Activated CD4-positive, alpha-beta T cell treated with anti-CD3 and anti-CD28 coated beads, Interleukin-2, Interleukin-4, amounts not matched to agents 100 ng/mL and 50 ng/mL, durations not matched to agents 16 hours and 8 hours (primary cell): Measurements from ENCODE around the gene PHF2.

ENCODE experiments used
- DNase-seq: peaks from one replicate; pipeline ENCODE4 v3.0.0-alpha.2; 2020; ENCODE audit warnings: low spot score

PHF2 gene

DNA sequence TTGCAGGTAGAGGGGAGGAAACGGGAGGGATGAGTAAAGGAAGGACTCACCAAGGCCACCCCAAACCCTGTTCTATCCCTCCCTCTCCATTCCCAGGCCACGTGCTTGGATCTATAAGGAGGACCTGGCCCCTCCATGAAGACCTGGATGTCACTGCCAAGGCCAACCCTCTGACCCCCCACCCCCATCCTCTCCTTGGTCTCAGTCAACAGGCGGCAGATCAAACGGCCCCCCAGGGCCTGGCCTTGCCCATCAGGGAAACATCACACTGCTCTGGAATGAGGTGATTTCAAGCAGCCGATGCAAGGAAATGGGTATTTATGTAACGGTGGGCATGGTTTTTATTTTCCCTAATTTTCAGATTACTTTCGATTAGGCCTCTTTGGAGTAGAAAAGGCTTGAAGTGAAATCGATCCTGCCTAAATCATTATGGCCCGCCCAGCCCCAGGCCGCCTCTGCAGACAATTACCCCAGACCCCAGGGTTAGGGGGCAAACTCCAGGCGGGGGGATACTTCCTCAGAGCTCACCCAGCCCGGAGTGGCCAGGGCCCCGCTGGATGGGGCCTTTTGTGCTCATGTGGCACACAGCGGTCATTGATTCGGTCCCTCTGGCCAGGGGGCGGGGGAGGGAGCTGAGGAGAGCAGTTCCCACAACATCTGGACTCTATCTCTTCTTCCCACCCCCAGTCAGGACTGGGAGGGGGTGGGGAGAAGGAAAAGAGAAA lies 125.3 kb downstream of the PHF2 start:
- DNase-seq = no peak

GRCh38 chr9:93702261-93702660 lies 125.9 kb downstream of the PHF2 start:
- no peak for DNase-seq

DNA sequence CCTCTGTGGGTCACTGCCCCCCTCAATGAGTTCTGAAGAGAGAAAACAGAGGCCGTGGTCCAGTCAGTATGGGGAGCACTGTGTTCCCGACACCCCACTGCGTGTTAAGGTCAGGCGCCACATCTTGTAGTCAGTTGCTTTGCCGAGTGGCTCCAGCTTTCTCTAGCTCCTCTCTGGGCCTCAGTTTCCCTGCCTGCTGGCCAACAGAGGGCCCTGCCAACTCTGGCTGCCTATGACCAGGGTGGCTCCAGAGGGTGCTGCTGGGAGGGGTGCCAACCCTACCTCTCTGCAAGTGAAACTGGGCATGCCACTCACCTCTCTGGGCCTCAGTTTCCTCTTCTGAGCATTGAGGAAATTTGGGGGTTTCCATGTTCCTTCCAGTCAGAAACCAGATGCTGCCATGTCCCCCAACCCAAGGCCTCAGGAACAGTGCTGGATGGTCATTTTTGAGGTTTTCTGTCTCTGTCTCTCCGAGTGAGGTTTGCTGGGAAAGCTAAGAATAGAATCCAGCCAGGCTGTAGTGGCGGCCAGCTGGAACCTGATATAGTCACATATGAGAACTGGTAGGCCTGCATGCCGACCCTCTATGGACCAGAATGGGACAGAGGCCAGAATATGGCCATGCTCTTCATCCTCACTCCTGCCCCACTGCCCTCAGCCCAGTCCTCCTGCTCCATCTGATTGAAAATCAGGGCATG lies 132.1 kb downstream of the PHF2 start:
- no peak for DNase-seq

GRCh38 chr9:93708987-93709302 lies 132.6 kb downstream of the PHF2 start:
- no peak for DNase-seq

GRCh38 chr9:93709600-93710369 lies 133.4 kb downstream of the PHF2 start:
- DNase-seq = no peak

- DNase-seq = no peak
Observed at GRCh38 chr9:93710370-93710723, 134.0 kb downstream of the PHF2 start.

DNA sequence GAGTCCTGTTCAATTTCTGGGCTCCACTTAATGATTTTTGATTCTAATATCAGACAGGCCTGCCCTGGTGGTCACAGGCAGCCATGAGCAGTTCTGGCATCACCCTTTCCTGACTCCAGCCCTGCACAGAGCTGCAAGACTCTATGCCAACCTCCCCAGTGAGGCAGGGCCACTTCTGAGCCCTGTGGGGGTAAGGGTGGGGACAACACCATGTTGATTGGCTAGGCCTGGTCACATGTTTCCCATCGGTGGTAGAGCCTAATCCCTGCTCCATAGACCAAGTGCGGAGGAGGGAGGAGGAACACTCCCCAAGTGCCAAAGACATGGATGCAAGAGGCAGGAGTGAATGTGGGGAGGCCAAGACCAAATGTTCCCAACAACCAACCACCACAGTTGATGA lies 134.6 kb downstream of the PHF2 start:
- no peak for DNase-seq

DNA sequence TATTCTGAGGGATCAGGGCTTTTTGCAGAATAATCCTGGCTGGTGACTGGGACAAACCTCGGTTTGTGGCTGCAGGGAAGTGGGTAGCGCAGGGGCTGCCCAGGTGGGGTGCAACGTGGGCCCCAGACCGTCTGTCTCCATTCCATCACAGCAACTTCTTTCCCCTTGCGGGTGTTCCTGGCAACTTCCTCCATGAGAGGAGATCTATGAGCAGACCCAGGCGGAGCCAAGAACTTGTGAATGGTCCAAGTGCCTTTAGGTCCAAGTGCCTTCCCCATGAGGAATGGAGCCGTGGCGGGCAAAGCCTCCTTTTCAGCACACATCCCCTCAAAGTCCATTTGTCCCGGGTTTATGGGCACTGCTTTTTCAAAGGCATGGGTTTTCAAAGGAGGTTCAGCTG lies 136.5 kb downstream of the PHF2 start:
- DNase-seq = no peak

- no peak for DNase-seq
Observed at GRCh38 chr9:93713716-93714115, 137.3 kb downstream of the PHF2 start.

GRCh38 chr9:93721417-93721965 lies 145.1 kb downstream of the PHF2 start:
- DNase-seq = no peak

GRCh38 chr9:93724852-93725251 lies 148.5 kb downstream of the PHF2 start:
- no peak for DNase-seq

DNA sequence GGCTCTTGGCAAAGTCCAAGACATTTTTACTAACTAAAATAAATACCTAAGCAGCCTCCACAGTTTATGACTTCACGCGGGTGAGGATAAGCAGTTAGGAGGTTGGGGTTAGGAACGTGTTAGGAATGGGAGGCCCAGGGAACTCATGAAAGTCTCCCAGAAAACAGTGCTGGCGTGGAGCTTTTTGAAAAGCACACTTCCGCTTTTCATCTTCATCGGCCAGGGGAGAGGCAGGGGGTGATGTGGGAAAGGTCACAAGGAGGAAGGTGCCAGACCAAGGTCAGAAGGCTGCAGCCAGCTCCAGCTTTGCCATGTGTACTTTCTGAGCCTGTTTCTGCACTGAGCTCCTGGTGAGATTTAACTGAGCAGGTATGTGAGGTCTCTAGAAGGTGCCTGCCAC lies 149.0 kb downstream of the PHF2 start:
- no peak for DNase-seq

DNA sequence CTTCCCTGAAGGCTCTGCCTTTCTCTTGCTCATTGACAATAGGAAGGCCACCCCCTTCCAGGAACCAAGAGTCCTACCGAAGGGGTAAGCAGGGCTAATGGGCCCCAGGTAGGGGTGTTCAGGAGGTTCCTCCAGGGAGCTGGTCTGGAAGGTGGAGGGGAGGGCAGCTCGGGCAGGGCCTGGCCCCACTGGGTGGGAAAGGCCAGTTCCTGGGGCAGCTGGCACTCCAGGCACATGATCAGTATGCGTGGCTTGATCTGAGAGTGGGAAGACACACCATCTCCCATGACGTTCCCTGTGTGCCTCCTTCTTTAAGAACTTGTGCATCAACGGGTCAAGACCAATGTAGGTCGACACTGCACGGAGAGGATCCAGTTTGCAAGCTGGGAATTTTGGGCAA lies 149.8 kb downstream of the PHF2 start:
- no peak for DNase-seq
